ENCODE measurements around the gene VAC14.

The VAC14 gene

DNA sequence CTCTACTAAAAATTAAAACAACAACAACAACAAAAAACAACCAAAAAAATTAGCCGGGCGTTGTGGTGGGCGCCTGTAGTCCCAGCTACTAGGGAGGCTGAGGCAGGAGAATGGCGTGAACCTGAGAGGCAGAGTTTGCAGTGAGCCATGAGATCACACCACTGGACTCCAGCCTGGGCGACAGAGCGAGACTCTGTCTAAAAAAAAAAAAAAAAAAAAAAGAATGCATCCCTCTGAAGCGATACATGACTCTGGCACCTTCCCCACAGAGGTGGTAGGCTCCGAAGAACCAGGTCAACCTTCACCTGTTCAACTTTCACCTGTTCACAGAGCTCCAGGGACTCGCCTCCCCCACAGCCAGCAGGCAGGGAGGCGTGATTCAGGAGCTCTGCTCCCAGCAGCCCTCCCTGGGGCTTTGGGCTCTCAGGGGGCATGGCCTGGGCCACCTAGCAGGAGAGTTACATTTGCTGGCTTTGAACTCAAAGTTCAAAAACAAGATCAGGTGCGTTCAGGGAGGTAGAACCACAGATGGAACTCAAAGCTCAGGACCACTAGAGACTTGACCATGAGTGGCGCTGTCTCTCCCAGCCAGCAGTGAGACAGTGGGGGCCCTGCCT, 5.6 kb downstream of the VAC14 start:
- in situ Hi-C loops (cut with HindIII; ENCODE audit: low sequenced_read_pairs) = no loop called here
- DNase-seq (ENCODE audit: low read depth) = no peak
- TF ChIP-seq CTCF (IDR thresholded peaks at IDR 0.05; ENCODE audit: low read depth, low read length, missing control alignments) = no peak
- H3K4me3 ChIP-seq (ENCODE audit: low read depth, low read length) = no peak overlapping the region

GRCh38 chr16:70793851-70794502, 7.0 kb downstream of the VAC14 start:
- no peak for TF ChIP-seq CTCF (IDR thresholded peaks at IDR 0.05; ENCODE audit: low read depth, low read length, missing control alignments)
- DNase-seq (ENCODE audit: low read depth) = no peak
- in situ Hi-C loops (cut with HindIII; ENCODE audit: low sequenced_read_pairs) = no loop called here
- no peak overlapping the region for H3K4me3 ChIP-seq (ENCODE audit: low read depth, low read length)

- no peak for DNase-seq (ENCODE audit: low read depth)
- TF ChIP-seq CTCF (IDR thresholded peaks at IDR 0.05; ENCODE audit: low read depth, low read length, missing control alignments) = no peak
- no peak overlapping the region for H3K4me3 ChIP-seq (ENCODE audit: low read depth, low read length)
- in situ Hi-C loops (cut with HindIII; ENCODE audit: low sequenced_read_pairs) = no loop called here
Observed at GRCh38 chr16:70790815-70791214, 10.1 kb downstream of the VAC14 start.

DNA sequence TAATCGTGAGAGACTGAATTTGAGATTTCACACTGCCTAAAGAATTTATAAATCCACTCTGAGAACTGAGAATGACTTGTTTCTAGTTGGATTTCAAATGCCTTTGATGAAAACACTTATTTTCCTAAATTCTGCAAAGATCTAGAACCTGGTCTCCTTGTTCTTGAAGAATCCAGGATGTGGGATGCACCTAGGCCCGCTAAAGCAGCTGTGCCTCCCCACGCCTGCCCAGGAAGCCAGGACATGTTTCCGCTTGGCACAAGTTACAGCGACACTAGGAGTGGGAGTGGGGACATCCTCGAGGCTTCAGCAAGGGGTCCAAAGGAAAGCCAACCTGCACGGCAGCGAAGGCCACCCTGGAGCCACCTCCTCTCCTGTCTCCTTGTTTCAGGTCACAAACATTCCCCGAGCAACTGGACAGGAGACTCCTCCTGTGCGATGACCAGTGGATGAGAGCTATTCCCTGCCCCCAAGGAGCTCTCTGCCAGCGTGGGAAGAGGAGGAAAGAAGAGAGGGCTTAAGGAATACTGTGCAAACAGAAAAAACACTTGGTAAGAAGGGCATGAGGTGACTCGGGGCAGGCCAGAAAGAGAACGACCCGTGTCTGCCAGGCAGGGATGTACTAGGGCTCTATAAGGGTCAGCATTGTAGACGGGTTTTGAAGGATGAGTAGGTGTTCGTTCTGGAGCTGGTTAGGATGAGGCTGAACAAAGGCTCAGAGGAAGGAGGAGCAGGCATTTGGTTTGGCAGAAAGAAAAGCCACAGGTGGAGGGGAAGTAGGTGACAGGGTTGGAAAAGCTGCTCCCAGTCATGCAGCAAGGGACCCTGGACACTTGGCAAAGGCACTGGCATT, 11.1 kb downstream of the VAC14 start:
- in situ Hi-C loops (cut with HindIII; ENCODE audit: low sequenced_read_pairs) = no loop called here
- DNase-seq (ENCODE audit: low read depth) = no peak
- no peak overlapping the region for H3K4me3 ChIP-seq (ENCODE audit: low read depth, low read length)
- TF ChIP-seq CTCF (IDR thresholded peaks at IDR 0.05; ENCODE audit: low read depth, low read length, missing control alignments) = no peak

GRCh38 chr16:70788668-70789594, 12.0 kb downstream of the VAC14 start:
- DNase-seq (ENCODE audit: low read depth) = no peak

More at GRCh38 chr16:70788668-70789594, 12.0 kb downstream of the VAC14 start:
- no peak overlapping the region for H3K4me3 ChIP-seq (ENCODE audit: low read depth, low read length)
- no peak for TF ChIP-seq CTCF (IDR thresholded peaks at IDR 0.05; ENCODE audit: low read depth, low read length, missing control alignments)
- in situ Hi-C loops (cut with HindIII; ENCODE audit: low sequenced_read_pairs) = no loop called here

All from astrocyte of the cerebellum (primary cell).